HG03342 (cell line): ENCODE measurements around the gene HRH2.

Experiments
- ATAC-seq: cut with Tn5 transposase; IDR thresholded peaks from one replicate; pipeline ENCODE4 v1.9.1; 2021; ENCODE audit warnings: mild to moderate bottlenecking, moderate library complexity; ENCODE audit not compliant: unreplicated experiment

Gene HRH2

GRCh38 chr5:175690586-175690985, 32.7 kb downstream of the HRH2 start:
- ATAC-seq: no peak

- no peak for ATAC-seq
These were observed 33.9 kb downstream of the HRH2 start for GRCh38 chr5:175691761-175692160.

GRCh38 chr5:175692235-175692995, 34.5 kb downstream of the HRH2 start:
- no peak for ATAC-seq

GRCh38 chr5:175692996-175693710, 35.3 kb downstream of the HRH2 start:
- ATAC-seq: no peak

GRCh38 chr5:175693741-175694140, 35.9 kb downstream of the HRH2 start:
- no peak for ATAC-seq

- no peak for ATAC-seq
These were observed 36.7 kb downstream of the HRH2 start for GRCh38 chr5:175694371-175695160.

GRCh38 chr5:175695161-175696126, 37.6 kb downstream of the HRH2 start:
- no peak for ATAC-seq

GRCh38 chr5:175696139-175696854, 38.4 kb downstream of the HRH2 start:
- ATAC-seq: no peak

GRCh38 chr5:175696855-175697198, 39.0 kb downstream of the HRH2 start:
- no peak for ATAC-seq

GRCh38 chr5:175697846-175698245, 40.0 kb downstream of the HRH2 start:
- no peak for ATAC-seq

- ATAC-seq: no peak
These were observed 40.7 kb downstream of the HRH2 start for GRCh38 chr5:175698401-175699115.

GRCh38 chr5:175700991-175701390, 43.1 kb downstream of the HRH2 start:
- ATAC-seq: no peak

GRCh38 chr5:175701797-175702196, 43.9 kb downstream of the HRH2 start:
- ATAC-seq: no peak

- no peak for ATAC-seq
These were observed 48.6 kb downstream of the HRH2 start for GRCh38 chr5:175706499-175706898.

GRCh38 chr5:175707751-175708375, 50.0 kb downstream of the HRH2 start:
- ATAC-seq: no peak

GRCh38 chr5:175709276-175709781, 51.5 kb downstream of the HRH2 start:
- ATAC-seq: no peak

- ATAC-seq: no peak
These were observed 52.5 kb downstream of the HRH2 start for GRCh38 chr5:175710326-175710725.

GRCh38 chr5:175711031-175711430, 53.2 kb downstream of the HRH2 start:
- no peak for ATAC-seq
